Sciatic nerve (tissue), 2 donors: ENCODE measurements around the gene CLCN7. TPM values are rescaled to one million over a fixed set of nuclear protein-coding genes. Genes with fewer than 3 reads are reported as not detected.
"Not testable (repeated sequence)": the region's sequence is repeated elsewhere in the genome, so short reads cannot be mapped to it uniquely, and the experiment has no call there.

Experiments used
- ATAC-seq: fragments of 200-7000 bp; cut with Tn5 transposase; one replicate; pipeline ENCODE4 v1.9.1; 2020; ENCODE audit warnings: mild to moderate bottlenecking, moderate library complexity
- DNase-seq: peaks from one replicate; pipeline ENCODE4 v3.0.0-alpha.2; 2020; ENCODE audit warnings: low spot score
- intact Hi-C: fragments of 100-400 bp; cut with DNase I; formaldehyde crosslinking; loops from one replicate; pipeline ENCODE4 v1.14.2; 2022
- total RNA-seq: library from RNA; stranded (reverse); fragmentation: NEBNext Ultra II Directional; extraction: Animal tissue kit (Norgen Biotek cat#: 25700); gene quantifications from one replicate; pipeline ENCODE4 v1.2.1, GENCODE V29; 2021
- donor health status: DM: no; HTN: no; CAD: no.
- donor health status: DM: no; HTN: no; CAD: no.

The CLCN7 gene
- total RNA-seq, 1 donor from 2014 or later = 67.0 TPM

DNA sequence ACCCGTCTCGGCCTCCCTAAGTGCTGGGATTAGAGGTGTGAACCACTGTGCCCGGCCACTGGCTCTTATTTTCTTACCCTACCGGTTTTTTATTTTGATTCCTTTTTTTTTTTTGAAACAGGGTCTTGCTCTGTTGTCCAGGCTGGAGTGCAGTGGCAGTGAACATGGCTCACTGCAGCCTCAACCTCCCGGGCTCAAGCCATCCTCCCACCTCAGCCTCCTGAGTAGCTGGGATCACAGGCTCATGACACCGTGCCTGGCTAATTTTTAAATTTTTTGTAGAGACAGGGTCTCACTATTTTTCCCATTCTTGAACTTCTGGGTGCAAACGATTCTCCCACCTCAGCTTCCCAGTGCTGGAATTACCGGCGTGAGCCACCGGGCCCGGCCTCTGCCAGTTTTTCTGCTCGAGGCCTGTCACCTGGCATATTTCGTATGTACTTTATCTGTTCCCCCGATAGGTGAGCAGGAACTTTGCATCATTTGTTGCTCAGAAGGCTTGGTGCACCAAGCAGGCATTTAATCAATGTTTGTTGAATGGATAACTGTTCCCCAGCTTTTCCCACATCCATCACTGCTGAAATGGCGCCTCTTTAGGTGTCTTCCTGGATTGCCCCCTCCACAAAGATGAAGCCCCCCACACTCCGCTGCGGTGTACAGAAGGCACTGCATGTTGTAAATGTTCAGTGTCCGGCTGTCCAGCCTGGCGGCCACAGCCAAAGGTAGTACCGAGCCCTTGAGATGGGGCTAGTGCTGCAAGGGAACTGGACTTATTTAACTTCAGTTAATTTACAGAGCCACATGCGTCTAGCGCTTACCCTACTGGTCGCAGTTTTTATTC lies 17.5 kb upstream of the CLCN7 start:
- ATAC-seq (peak; percentile 8), DNase-seq (no peak)
- intact Hi-C loops = no loop called here

DNA sequence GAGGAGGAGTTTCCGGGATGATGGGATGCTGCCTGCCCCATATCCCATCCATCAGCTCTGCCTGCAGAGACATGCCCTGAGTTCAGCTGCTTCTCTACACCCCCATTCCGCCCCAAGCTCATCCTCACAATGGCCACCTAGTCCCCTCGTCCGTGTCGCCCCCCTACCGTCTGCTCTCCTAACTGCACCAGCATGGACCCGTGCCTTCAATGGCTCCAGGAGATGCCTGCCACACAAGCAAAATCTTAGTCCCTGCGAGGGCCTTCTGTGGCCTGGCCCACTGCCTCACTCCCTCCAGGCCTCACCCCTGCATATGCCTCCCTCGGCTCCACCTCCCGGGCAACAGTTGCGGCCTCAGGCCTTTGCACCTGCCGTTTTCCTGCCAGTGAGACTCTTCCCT lies 16.5 kb upstream of the CLCN7 start:
- ATAC-seq (no peak), DNase-seq (no peak)
- intact Hi-C loops = no loop called here

GRCh38 chr16:1489077-1489476 lies 14.2 kb upstream of the CLCN7 start:
- no peak for ATAC-seq
- intact Hi-C loops = no loop called here
- no peak for DNase-seq

DNA sequence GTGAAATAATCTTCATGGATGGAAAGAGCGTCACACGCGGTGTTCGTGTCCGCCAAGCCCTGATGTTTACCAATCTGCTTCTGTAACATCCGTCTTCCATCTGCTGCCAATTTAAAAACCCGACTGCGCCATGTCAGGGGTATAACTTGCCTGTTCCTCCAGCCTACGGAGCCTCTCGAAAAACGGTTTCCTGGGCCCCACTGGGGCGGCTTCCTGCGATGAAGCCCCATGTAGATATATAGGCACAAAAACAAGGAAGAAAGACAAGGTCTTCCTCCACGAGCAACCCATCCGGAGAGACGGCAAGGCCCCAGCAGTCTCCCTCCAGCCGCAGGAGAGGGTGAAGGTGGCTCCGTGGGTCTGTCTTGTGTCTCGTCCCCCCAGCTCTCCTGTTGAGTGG lies 13.8 kb upstream of the CLCN7 start, which contains the start of gene PTX4:
Gene PTX4, minus strand, starts transcription at position 326 of the 400 bp plus-strand sequence. Its CDS starts 35 bp downstream, at position 291.
- intact Hi-C loops = no loop called here
- no peak for DNase-seq
- ATAC-seq = no peak

DNA sequence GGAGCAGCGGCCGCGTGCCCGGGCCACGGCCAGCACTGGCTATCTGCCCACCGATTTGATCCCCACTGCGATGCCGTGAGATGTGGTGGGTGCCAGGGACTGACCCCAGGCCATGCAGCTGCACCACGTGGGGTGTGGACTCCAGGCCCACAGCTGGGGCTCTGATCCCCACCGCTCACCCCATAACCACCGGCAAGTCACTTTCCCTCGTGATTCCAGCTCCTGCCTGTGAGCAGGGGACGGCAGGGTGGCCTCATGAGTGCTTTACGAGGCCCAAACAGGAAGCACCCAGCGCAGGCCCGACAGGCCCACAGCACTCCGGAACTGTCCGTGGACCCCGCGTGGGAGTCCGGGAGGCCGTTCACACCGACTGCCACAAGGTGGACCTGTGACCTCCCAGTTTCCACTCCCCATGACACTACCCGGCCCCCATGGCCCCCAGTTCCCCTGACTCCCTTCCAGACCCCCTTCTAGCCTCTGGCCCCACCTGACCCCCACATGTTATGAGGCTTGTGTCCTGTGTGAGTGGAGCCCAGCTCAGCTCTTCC lies 13.3 kb upstream of the CLCN7 start:
- DNase-seq (no peak), ATAC-seq (no peak)

DNA sequence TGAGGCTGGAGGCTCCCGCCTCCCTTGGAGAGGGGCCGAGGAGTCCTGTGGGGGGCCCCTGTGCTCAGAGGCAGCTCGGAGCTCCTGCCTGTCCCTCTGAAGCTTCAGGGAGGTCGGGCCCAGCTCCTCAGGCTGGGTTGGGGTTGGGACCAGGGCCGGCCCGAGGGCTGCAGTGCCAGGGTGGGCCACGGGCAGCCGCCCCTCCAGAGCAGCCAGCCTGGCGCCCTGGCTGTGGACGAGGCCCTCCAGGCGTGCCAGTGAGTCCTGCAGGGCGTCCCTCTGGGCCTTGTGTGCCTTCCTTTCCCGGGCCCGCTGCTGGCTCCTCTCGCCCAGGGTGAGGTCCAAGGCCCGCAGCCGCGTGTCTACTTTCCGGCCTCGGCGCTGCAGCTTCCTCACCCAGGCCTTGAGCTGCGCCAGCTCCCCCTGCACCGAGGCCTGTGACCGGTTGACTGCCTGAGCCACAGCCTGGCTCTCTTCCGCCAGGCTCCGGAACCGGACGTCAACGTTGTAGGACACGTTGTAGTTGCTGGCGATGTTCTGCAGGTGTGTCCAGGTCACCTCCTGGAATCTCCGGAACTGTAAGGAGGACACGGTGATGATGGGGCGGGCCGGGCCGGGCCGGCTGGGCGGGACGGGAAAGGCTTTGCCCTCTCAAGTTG lies 12.7 kb upstream of the CLCN7 start:
- no peak for ATAC-seq
- DNase-seq = no peak
- intact Hi-C loops = no loop called here

More for the DNA sequence above, 13.3 kb upstream of the CLCN7 start:
- intact Hi-C loops = no loop called here

GRCh38 chr16:1486551-1487390 lies 11.9 kb upstream of the CLCN7 start:
- no peak for DNase-seq

DNA sequence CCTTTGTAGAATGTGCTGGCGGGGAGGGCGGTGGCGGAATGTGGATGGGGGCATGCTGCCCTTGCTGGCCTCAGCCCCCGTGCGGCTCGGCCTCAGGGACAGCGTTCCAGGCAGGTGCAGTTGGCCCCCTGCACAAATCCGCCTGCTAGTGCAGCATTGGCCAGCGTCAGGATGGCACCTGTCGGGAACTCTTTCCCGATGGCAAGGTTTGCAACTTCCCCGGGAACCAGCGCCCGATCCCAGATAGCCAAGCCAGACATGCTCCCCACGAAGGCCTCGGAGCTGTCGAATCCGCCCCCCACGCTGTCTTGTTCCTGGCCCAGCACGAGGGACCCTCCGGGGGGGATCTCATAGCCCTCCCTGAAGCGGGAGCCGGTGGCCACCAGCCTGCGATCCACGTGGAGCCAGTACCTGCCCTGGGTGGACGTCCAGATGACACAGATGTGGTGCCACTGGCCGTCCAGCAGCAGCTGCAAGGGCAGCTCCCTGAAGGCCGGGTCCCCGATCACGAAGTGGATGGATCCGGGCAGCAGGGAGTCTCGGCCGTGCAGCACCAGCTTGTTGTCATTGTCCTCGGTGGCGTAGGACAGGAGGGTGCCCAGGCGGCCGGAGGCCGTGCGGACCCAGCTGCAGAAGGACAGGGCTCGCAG lies 11.1 kb upstream of the CLCN7 start:
- DNase-seq = no peak
- ATAC-seq = peak; percentile 17
- intact Hi-C loops = no loop called here

More at GRCh38 chr16:1486551-1487390, 11.9 kb upstream of the CLCN7 start:
- no peak for ATAC-seq
- intact Hi-C loops = no loop called here

DNA sequence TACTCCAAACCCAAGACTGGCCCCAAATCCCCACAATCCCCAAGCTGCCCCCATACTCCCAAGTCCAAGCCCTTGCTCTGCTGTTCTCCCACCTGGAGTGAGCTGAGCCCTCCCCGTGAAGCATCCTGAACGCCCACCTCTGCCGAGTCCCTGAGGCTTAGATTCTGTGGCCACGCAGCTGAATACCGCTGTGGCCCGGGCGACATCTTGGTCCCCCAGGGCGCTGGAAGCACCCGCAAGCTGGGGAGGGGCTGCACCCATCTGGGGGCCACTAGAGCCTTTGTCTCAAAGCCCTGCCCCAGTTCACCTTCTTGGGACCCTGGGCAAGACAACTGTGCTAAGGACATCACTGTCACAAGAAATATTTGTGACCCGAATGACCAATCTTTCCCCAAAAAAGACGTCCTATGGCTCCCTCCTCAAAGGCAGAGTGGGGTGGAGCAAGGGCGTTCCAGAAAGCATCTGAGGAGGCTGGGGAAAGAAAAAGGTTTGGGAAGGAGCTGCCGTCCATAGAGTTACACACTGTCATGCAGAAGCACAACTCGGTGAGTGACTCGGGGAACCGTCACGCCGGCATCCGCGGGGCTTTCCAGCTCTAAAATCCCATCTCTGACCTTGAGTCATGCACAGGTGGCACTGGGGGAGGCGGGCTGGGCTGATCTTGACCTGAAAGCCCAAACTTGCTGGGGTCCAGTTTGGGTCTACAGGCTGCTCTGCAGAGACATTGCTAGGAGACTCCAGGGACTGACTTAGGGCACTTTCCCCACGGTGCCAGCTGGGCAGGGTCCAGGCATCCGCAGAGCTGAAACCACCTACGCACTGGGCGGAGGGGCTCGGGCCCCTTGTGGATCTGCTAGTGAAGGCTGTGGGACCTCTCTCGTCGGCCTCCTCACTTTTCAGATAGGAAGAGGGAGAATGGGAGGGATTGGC lies 7.3 kb upstream of the CLCN7 start:
- intact Hi-C loops = no loop called here
- ATAC-seq (no peak), DNase-seq (no peak)

- DNase-seq, intact Hi-C loops, ATAC-seq: not testable (repeated sequence)
These were observed 4.1 kb upstream of the CLCN7 start for GRCh38 chr16:1478937-1479336.

DNA sequence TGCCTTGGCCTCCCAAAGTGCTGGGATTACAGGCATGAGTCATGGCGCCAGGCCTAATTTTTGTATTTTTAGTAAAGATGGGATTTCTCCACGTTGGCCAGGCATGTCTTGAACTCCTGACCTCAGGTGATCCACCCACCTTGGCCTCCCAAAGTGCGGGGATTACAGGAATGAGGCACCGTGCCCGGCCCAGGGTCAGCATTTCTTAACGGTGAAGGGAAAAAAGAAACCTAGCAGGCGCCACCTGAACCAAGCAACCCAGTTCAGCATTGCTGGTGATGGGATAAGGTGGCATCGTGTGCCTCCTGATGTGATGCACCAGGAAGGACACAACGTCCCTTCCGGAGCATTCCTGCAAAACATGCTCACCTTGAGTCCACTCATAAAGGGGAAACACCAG lies 2.2 kb upstream of the CLCN7 start:
- no peak for DNase-seq
- no peak for ATAC-seq
- intact Hi-C loops = no loop called here

GRCh38 chr16:1475552-1476114 lies 805 bp upstream of the CLCN7 start:
- DNase-seq (no peak), ATAC-seq (peak; percentile 6)
- intact Hi-C loops = no loop called here

DNA sequence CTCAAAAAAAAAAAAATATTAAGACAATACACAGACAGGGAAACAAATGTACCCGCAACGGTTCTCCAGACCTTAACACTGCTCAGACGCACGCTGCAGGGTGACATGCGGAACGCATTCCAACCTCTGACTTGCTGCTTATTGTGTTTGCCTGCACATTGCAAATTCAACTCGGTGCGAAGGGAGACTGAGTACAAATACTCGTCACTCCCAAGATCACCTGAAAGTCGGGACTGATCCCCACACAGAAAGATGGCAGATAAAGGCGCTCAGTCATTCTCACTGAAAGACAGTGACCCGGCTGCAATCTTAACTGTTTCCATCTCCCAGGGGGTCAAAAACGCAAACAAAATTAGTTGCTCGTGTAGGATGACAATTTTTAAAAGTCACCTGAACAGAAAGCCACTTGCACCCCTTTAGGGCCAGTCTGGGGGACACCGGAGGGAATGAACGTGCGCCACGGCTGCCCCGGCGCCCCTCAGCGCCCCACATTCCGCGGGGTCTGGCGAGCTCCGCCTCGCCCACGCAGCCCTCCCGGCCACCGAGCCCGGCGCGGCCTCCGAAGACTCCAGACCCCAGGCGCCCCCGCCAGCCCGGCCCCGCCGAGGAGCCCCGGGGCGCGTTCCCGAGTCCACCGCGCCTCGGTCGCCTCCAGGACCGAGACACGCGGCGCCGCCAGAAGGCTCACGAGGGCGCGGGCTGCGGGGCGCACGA lies 589 bp downstream of the CLCN7 start:
- ATAC-seq = no peak
- intact Hi-C loops = no loop called here

DNA sequence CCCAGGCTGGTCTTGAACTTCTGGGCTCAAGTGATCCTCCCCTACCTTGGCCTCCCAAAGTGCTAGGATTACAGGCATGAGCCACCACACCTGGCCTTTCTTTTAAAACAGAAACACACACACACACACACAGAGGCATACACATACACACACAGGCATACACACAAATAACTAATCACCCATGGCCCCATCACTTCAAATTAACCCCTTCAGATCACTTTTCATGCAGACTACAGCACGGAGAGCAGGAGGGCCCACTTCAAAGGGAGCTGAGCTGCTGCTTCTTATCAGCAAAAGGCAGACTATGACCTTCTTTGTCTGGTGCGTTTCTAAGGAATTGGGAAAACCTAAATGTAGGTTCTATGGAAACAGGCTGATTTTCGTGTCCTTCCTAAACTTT lies 1.9 kb downstream of the CLCN7 start:
- intact Hi-C loops = no loop called here
- no peak for ATAC-seq
- DNase-seq = no peak

More for the DNA sequence above, 589 bp downstream of the CLCN7 start:
- no peak for DNase-seq

GRCh38 chr16:1471569-1472194 lies 3.1 kb downstream of the CLCN7 start:
- DNase-seq (no peak), ATAC-seq (no peak)
- intact Hi-C loops = no loop called here

GRCh38 chr16:1470481-1471251 lies 4.2 kb downstream of the CLCN7 start:
- DNase-seq (no peak), ATAC-seq (no peak)
- intact Hi-C loops = no loop called here
